Psoas muscle (tissue), 8 donors: ENCODE results near the gene C1orf116. TPM values are rescaled to one million over a fixed set of nuclear protein-coding genes. Genes with fewer than 3 reads are reported as not detected.

Experiments used
- ATAC-seq, 4 donors: fragments of 200-7000 bp; cut with Tn5 transposase; one replicate each; pipeline ENCODE4 v1.9.1; 2020; ENCODE audit warnings: moderate library complexity in 3 of 4, mild to moderate bottlenecking in 2 of 4
- DNase-seq, 2 donors: peaks; one replicate each; pipeline ENCODE4 v3.0.0-alpha.2; 2020
- H3K27ac ChIP-seq: fragments of 200-600 bp; one replicate; pipeline ENCODE4 v1.8.0; 2022
- H3K27me3 ChIP-seq, 3 donors: fragments of 200-600 bp in 1 of 3; one replicate each; pipeline versions ENCODE4 v1.6.1 to v1.8.0; 2013 to 2022; ENCODE audit warnings: low read length in 2 of 3, mild to moderate bottlenecking in 2 of 3, moderate library complexity in 1 of 3; ENCODE audit not compliant: insufficient read depth in 3 of 3
- H3K36me3 ChIP-seq, 2 donors: fragments of 200-600 bp in 1 of 2; one replicate each; pipeline versions ENCODE4 v1.6.1 to v1.8.0; 2013 to 2022; ENCODE audit warnings: low read depth in 1 of 2, mild to moderate bottlenecking in 1 of 2, moderate library complexity in 1 of 2; ENCODE audit not compliant: insufficient read depth in 1 of 2
- H3K4me1 ChIP-seq: fragments of 200-600 bp; one replicate; pipeline ENCODE4 v1.8.0; 2022
- H3K4me3 ChIP-seq: fragments of 200-600 bp; one replicate; pipeline ENCODE4 v1.8.0; 2022; ENCODE audit warnings: mild to moderate bottlenecking
- H3K9me3 ChIP-seq: fragments of 200-600 bp; one replicate; pipeline ENCODE4 v1.8.0; 2022
- CTCF ChIP-seq: fragments of 200-600 bp; IDR thresholded peaks from one replicate; pipeline ENCODE4 v1.8.0; 2022; ENCODE audit warnings: antibody characterized with exemption
- WGBS, 3 donors: extraction: QIAGEN DNeasy Blood & Tissue Kit; methylation state at CpG; one replicate each; pipeline versions ENCODE4 v1.1.6 to v1.1.7; 2013; 5-methylcytosine and 5-hydroxymethylcytosine counted together
- intact Hi-C, 2 donors: fragments of 100-400 bp; cut with DNase I; formaldehyde crosslinking; loops; one replicate each; pipeline versions ENCODE4 v1.11.0 to v1.14.2; 2022
- polyA plus RNA-seq, 3 donors: library from polyadenylated mRNA; stranded (reverse); fragments of 200-250 nt; gene quantifications; one replicate each; pipeline ENCODE4 v1.2.3, GENCODE V29; 2013
- total RNA-seq, 4 donors: library from RNA; stranded (reverse); fragmentation: NEBNext Ultra II Directional in 2 of 4; extraction: Animal tissue kit (Norgen Biotek cat#: 25700) in 2 of 4; gene quantifications; one replicate each; pipeline versions ENCODE4 v1.2.1 to v1.2.4, GENCODE V29; 2021 to 2023
- donor health status: healthy with polysubstance abuse.
- donor health status: DM: no; HTN: no; CAD: no; lungs with moderate emphysema.
- donor health status: Bipolar disorder and iron deficiency.
- donor health status: healthy.
- donor health status: DM: yes; HTN: yes; CAD: no.
- donor health status: DM: no; HTN: no; CAD: no.
- donor health status: DM: no; HTN: no; CAD: no.
- donor health status: DM: yes; HTN: yes; CAD: no.

Gene C1orf116
- total and polyA plus RNA-seq, 7 donors: 0.12 to 1.4 (median 0.35) TPM

DNA sequence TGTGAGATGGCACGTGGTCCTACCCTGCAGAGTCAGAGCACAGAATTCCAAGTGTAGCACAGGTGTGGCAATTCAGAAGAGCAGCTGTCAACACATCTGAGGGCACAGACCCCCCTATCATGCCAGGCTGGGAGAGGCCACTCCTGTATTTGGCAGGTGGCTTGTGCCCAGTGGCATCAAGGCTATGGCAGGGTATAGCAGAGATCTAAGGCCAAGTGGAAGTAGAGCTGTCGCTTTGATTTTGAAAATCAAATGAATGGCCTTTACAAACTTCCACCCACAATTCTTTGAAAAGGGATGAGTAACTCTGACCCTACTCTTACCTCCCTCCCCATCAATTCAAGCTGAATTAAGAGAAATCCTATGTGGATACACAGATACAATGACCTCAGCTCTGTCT, 13.4 kb downstream of the C1orf116 start:
- no peak for TF ChIP-seq CTCF
- Histone ChIP-seq H3K4me3 (no peak overlapping the region), H3K4me1 (no peaks in the 10 kb centered on the region), H3K27ac (no peak overlapping the region), H3K27me3 (peaks cover 0 to under 1% (median 0%) of the 10 kb centered on the region in 3 donors), H3K9me3 (no peaks in the 10 kb centered on the region), H3K36me3 (no peaks in the 10 kb centered on the region)
- WGBS, 3 donors: 78 to 88% (median 81%) methylated on average over 2 of the region's 2 CpGs
- no peak for ATAC-seq
- no peak for DNase-seq
- intact Hi-C loops: no loop called here

DNA sequence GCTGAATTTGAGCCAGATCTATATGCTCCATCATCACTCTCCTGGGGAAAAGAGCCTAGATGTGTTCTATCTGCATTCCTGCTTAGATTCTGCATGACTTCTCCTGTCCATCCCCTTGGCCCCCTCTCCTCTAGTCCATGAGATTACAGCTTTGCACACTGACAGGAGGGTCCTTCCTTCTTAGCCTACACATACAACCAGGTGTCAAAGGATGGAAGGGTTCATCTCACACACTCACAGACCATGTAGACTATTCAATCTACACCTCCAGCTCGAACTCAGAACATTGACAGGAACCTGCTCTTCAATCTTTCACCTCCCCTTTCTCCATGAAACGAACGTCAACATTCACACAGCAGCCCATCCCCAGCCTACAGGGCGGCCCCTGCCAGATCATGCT, 13.8 kb downstream of the C1orf116 start:
- intact Hi-C loops: no loop called here
- WGBS, 3 donors: 84 to 88% (median 88%) methylated on average over 4 of the region's 4 CpGs

DNA sequence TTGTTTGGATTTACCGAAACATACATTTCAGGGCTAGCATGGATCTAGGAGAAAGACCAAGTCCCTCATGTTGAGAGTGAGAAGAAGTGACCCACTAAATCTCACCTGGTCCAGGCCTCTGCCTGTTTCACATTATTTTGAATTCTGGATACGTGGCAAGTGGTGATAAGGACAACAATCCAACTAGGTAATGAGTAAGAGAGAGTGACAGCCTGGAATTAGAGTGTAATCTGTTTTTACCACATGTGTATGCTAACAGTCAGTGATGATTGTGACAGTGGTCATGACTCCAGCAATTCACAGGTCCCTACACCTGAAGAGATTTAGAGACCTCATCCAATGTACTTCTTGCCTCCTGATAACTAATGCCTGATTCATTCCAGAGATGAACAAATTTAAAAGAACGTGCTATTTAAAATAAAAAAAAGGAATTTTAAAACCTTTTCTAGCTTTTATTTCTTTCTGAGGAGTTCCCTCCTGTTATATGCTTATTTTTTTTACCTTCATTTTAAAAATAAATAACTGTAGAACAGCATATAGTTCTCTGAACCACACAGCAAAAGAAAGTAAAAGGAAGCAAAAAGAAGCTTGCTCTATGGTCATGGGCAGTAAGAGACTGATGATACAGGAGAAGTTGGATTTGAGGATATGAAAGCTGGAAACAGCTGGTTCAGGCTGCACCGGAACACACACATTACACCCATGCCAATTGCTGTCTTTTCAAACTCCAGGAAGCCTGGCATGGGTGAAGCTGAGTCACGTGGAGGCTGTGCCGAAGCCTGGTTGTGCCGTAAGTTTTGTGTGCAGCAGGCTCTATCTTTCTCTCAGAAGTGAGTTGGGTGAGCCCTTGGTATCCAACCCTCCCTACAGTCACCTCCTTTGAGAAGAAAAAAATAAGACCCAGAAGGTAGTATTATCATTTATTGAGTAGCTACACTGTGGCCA, 14.7 kb downstream of the C1orf116 start:
- no peaks in the 10 kb centered on the region for H3K9me3 ChIP-seq
- 44 to 54% (median 50%) methylated on average over 7 of the region's 7 CpGs for WGBS, 3 donors

More for the DNA sequence above, 13.8 kb downstream of the C1orf116 start:
- Histone ChIP-seq H3K36me3 (no peaks in the 10 kb centered on the region), H3K4me3 (no peak overlapping the region), H3K4me1 (no peaks in the 10 kb centered on the region), H3K9me3 (no peaks in the 10 kb centered on the region), H3K27ac (no peak overlapping the region), H3K27me3 (peaks cover 0 to 5% (median 0%) of the 10 kb centered on the region in 3 donors)
- no peak for TF ChIP-seq CTCF
- ATAC-seq (no peak), DNase-seq (no peak)

DNA sequence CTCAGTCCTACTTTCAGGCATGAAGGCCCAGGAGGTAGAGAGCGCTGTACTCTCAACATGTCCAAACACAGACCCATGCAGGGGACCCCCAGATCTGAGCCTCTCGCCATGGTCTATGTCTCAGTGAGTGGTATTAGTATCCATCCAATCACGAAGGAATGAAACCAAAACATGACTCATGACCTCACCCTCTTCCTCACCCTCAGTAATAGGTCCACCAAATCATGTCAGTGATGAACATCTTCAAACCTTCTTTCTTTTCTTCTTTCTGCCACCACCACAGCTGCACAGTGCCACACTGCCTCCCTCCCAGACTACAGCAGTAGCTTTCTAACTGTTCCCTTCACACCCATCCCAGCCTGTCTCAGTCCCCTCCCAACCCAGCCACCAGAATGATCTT, 16.8 kb downstream of the C1orf116 start:
- H3K4me3 ChIP-seq: no peak overlapping the region
- WGBS, 3 donors: 89 to 93% (median 90%) methylated on average over 3 of the region's 3 CpGs
- DNase-seq: no peak
- H3K27ac ChIP-seq: no peak overlapping the region
- no peak for ATAC-seq
- H3K9me3 ChIP-seq: no peaks in the 10 kb centered on the region
- H3K36me3 ChIP-seq: no peaks in the 10 kb centered on the region
- intact Hi-C loops: no loop called here
- no peaks in the 10 kb centered on the region for H3K4me1 ChIP-seq
- H3K27me3 ChIP-seq: peaks cover 0 to 5% (median 0%) of the 10 kb centered on the region in 3 donors
- no peak for TF ChIP-seq CTCF

More for the DNA sequence above, 14.7 kb downstream of the C1orf116 start:
- Histone ChIP-seq H3K27me3 (peaks cover 0 to 5% (median 0%) of the 10 kb centered on the region in 3 donors), H3K4me1 (no peaks in the 10 kb centered on the region), H3K4me3 (no peak overlapping the region), H3K36me3 (no peaks in the 10 kb centered on the region), H3K27ac (no peak overlapping the region)
- intact Hi-C loops: no loop called here
- DNase-seq (peak in 1 of 2 donors; percentile 62), ATAC-seq (peak; percentile 54 to 69 (median 64))
- no peak for TF ChIP-seq CTCF
